Fibroblast of upper back skin (primary cell): ENCODE results near the gene C11orf97.
"Not testable (repeated sequence)": the region's sequence is repeated elsewhere in the genome, so short reads cannot be mapped to it uniquely, and the experiment has no call there.

Experiments
- DNase-seq: peaks from one replicate; pipeline ENCODE4 v3.0.0-alpha.2; 2013

C11orf97 gene, protein sequence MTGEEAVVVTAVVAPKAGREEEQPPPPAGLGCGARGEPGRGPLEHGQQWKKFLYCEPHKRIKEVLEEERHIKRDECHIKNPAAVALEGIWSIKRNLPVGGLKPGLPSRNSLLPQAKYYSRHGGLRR

DNA sequence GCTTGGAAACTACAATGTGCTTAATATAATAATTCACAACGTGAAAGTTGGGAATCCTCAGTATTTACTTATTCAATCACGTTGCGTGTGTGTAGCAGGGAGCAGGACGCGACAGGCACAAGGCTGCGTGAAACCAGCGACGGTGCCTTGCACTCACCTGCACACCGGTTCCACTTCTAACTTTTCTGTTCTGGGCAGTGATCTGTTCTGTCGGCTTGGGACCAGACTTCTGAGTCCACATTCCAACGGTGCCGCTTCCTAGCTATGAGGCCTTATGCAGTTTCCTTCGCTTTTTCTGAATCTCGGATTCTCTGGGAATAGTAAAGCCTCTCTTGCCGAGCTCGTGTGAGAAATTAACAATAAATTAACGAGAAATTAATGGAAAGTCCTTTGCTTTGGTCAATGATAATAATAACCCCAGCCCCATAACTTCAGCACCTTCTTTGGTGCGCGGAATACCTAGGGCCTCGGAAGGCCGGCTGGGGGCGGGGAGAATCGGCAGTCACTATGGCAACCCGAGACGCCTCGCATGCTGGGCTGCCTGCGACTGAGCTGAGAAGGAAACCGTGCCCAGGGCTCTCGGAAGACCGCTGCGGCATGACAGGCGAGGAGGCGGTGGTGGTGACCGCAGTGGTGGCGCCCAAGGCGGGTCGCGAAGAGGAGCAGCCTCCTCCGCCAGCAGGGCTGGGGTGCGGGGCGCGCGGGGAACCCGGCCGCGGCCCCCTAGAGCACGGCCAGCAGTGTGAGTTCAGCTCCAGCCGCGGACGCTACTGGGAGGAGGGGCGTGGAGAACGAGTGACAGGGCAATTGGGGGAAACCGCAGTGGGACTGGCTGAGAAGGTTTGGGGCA lies at the start of gene C11orf97:
TSS of gene C11orf97 (plus strand) at position 530 of the 850 bp plus-strand sequence. CDS start at position 598, 68 bp downstream.
- DNase-seq = peak; percentile 19

DNA sequence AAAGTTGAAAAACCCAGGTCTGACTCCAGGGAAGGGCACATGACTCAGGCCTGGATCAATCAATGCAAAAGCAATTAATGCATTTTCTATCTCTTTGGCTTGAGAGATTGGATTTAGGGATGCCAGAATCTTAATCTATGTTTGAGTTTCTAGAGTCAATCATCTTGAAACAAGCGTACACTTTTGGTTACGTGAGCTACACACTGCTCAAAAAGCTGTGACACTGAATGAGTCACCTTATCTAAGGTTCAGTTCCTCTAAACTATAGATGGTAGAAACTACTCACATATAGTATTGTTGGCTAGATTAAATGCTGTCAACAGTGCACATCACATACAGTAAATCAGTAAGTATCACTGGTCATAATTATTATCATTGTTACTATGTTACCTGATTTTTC lies 42.8 kb upstream of the C11orf97 start:
- no peak for DNase-seq

DNA sequence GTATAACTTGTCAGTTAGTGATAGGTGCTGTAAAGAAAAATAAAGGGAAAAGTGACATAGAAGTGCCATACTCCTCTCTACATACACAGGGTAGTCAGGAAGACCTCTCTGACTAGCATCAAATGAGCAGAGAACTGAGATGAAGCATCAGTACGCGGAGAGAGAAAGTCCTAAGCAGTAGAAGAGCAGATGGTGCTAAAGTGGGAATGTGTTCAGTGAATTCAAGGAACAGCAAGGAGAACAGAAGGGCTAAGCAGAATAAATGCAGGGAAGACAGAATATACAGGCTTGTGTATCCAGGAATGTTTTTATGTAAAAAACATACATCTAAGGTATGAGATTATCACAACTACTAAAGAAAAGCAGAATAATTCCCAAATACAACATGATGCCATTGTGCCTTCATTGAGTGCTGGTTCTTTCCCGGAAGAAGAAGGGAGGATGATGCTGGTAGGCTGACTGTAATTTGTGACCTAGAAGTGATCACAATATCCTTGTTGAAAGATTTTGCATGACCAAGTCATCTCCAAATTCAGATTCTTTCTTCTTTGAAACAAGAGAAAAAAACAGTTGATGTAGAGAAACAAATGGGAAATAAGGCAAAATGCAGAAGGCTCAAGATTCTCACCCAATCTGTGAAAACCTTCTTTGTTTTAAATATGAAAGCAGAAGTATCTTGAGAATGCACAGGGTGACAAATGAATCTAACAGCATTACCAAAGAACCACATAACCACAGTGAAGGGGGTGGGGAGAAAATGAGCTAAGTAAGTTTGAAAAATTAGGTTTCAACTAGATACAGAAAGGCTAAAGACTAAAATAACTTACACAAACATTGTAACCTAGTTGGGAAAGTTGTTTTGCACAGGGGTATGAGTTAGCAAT lies 39.1 kb upstream of the C11orf97 start:
- peak; percentile 43 for DNase-seq

DNA sequence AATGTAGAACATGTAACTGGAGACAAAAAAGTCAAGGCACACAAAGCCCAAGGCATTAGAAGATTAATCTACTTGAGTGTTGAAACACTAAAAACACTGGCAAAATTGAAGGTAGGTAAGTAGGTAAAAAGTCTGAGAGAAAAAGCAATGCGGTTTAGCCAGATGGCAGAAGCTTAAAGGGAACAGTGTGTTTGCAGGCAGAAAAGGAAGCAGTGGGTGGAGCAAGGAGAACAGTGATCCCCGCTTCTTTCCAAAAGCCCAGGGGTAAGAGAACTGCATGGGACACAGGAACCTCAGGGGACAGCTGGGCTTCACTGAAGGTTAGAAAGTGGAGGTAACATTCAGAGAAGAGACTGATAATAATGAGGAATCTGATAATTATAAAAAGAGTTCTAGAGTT lies 34.6 kb upstream of the C11orf97 start:
- DNase-seq = no peak

DNA sequence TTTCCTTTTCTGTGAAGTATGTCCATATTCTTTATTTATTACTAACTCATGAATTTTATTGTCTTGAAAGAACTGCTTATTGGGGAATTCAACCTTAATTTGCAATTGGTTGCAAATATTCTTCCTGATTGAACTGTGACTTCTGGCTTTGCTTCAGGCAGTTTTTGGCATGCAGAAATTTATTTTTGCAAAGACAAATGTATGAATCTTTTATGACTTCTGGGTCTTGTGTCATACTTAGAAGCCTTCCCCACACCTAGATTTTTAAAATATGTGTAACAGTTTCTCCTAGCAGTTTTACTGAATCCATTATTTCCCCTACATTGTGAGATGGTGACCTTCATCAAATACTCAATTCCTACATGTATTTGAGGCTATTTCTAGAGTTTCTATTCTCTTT lies 30.9 kb upstream of the C11orf97 start:
- no peak for DNase-seq

DNA sequence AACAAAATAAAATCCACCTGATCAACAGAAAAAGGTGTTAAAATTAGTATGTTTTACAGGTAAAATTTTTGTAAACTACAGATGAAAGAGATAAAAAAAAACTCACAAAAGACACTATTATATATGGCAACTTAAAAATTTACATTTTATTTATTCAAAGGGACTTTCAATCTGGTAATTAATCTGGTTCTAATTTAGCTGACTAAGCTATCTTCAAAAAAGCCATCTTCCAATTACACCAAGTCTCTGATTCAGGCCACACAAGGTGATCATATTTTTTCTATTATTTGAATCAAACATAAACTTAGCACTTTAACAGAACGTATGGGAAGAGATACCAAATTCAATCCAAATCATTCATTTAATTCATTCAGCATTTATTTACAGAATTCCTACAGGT lies 26.2 kb upstream of the C11orf97 start:
- no peak for DNase-seq

DNA sequence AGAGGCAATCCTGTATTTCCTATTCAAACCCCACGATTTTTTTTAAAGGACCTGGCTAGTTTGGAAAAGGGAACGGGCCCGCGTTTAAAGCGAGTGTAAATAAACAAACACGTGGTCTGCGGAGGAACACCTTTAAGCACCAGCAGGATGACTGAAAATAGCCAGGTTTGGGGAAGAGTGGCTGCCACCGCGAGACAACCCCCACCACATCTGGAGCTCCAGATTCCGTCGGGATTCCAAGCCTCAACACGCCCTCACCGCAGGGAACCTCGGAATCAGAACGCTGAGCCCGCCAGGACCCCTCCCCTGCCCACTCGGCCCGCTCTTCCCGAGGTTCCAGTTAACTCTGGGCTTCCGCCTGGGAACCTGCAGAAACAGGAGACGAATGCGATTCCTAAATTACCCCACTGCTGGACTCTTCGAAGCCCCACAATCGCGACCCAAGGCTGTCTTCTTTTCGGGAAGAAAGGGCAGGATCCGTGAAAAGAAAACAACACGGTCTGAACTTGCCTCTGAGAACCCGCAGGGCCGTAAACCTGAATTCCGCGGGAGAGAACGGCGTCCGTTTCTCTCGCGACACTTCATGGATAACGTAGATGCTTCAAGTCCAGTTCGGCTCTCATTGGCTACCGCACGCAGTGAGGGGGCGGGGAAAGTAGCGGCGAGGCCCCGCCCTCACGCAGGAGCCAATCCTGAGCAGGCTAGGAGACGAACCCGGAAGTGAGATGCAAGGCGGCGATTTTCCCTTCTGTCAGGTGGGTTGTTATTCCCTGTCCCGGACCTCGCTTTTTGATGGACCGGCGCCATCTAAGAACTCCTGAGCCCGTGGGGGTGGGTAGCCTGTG lies 18.8 kb upstream of the C11orf97 start, which contains the start of the genes ANKRD49 and MRE11:
TSS of gene ANKRD49 (plus strand) at position 704 of the 845 bp plus-strand sequence. CDS start 2,710 bp downstream, outside the sequence.
TSS of gene MRE11 (minus strand) at position 564 of the 845 bp plus-strand sequence. CDS start 1,043 bp downstream, outside the sequence.
- DNase-seq = peak; percentile 98

DNA sequence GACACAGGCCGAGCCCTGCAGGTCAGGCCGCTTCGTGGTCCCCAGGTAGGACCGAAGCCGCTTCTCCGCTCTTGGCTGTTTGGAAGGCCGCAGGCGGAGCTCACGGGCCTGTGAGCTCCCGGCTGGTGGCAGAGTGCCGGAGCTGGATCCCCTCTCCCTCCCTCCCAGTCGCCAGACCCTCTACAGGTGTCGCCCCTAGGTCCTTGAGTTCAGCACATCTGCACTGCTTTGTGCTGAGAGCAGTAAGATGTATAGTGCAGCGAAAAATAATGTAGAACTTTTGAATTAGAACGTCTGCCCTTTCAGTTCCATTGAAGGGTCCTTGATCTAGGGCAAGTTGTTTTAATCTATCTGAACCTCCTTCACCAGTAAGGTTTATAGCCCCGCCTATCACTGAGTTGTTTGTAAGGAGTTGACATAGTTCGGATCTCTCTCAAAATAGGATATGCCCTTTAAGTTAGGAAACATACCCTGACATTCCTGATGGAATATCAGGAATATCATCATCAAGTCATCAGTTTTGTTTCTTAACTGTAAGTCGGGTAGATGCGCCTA lies 18.1 kb upstream of the C11orf97 start:
- DNase-seq = no peak

DNA sequence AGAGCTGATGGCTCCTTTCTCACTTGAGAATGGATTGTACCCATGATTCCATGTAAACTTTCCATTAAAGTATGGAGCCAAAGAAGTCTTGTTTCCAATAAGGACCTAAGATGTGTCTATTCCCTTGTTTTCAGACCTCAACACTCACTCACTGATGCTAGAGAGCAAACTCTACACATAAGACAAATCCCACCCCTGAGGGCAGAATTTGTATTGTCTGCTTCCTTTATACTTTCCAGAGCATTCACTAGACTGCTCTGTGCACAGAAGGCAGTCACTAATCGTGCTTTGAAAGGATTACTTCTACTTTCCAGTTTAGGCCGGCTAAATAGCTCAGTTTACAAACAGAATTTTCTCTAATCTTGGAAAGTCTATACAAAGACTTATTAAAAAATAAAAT lies 12.1 kb upstream of the C11orf97 start:
- no peak for DNase-seq

DNA sequence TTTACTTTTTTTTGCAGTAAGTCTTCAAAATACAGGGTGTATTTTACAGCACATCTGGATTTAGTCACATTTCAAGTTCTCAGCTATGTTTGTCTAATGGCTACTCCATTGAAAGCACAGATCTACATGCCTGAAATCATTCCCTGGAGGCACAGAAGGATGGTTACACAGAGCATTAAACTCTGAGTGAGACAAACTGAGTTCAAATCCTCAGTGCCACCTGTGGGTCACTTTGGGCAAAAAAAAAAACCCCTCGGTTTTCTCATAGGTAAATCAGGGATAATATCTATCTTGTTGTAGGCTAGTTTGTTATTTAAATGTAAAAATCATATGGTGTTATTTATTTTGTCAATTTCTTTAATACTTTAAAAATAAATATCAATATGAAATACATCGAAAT lies 10.7 kb upstream of the C11orf97 start:
- DNase-seq = no peak

DNA sequence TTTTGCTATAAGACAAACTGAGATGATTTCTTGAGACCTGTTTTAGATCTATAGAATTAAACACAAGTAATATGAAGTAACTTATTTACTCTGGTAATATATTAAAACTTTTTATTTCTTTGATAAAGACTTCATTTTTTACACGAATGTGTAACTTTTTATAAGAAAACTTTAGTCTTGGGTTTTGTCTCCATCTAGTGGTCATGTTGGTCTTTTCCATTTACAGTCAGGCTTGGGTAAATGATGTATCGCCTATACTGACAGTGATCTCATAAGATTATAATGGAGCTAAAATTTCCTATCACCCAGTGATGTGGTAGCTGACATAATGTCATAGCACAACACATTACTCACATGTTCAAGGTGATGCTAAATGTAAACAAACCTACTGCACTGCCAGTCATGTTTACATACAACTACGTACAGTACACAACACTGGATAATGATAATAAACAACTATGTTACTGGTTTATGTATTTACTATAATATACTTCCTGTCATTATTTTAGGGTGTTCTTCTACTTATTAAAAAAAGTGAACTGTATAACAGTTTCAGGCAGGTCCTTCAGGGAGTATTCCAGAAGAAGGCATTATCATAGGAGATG lies 7.5 kb upstream of the C11orf97 start:
- DNase-seq = peak; percentile 68

DNA sequence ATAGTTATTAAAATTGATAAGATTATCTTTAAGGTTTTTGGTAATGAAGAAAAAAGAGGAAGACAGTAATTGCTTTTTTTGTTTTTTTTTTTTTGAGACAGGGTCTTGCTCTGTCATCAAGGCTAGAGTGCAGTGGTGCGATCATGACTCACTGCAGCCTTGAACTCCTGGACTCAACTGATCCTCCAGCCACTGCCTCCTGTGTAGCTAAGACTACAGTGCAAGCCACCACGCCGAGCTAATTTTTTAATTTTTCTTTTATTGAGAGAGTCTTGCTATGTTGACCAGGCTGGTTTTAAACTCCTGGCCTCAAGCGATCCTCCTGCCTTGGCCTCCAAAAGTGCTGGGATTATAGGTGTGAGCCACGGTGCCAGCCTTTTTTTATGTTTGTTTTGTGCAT lies 5.7 kb upstream of the C11orf97 start:
- not testable (repeated sequence) for DNase-seq

DNA sequence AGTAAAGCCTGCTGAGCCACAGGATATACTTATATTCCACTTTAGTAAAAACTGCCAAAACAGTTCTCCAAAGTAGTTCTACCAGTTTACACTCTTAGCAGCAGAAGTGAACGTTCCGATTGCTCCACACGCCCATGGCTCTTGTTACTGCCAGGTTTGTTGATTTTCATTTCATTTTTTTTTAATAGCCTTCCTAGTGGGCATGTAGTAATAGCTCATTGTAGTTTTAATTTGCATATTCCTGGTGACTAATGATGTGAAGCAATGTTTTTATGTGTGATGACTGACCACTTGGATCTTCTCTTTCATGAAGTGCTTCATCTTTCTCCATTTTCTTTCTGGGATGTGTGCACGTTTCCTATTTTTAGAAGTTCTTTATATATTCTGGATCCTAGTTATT lies 4.8 kb upstream of the C11orf97 start:
- no peak for DNase-seq

DNA sequence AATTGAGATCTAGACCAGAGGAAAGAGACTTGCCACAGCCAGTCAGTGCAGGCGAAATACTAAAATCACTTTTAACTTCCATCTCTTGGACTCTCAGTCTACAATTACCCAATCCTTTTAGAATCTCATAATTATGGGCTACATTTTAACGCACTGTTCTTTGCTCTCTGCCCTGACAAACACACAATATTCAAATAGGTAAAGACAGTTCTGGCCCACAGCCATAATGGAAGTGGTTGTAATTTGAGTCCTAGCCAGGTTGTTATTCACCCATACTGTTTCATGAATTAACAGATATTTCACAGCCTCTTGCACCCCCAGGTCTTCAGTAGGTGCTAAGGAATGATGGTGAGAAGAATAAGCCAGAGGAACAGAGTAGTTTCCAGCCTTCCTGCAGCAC lies 830 bp downstream of the C11orf97 start:
- DNase-seq = no peak

DNA sequence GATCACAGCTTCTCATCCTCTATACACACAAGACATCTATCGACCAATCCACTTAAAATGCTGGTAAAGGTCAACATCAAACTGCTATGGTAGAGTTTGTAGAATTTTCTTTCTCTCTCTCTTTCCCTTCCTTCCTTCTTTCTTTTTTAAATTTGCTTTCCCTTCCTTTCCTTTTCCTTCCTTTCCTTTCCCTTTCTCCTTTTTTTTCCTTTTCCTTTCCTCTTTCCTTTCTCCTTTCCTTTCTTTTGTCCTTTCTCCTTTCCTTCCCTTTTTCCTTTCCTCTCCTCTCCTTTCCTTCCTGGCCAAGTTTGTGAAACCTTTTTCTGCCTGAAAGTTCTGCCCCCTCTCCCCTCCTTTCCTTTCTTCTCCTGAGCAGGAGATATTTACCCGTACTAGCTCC lies 3.1 kb downstream of the C11orf97 start:
- DNase-seq = no peak

DNA sequence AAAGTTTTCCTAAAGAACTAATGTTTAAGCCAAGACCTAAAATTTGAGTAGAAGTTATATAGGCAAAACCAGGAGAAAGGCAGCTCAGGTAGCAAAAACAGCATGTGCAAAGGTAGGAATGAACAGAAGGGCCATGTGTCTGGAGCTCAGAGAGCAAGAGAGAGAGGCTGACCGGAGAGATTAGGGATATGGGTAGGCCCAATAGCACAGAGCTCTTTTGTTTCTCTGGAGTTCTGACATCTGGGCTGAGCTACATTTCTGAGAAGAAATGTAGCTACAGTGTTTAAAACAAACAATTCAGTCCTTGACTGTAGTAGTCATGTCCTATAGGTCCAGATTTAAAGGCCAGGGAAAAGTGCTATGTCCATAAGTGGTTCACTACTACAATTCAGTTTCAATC lies 4.5 kb downstream of the C11orf97 start:
- DNase-seq = no peak

DNA sequence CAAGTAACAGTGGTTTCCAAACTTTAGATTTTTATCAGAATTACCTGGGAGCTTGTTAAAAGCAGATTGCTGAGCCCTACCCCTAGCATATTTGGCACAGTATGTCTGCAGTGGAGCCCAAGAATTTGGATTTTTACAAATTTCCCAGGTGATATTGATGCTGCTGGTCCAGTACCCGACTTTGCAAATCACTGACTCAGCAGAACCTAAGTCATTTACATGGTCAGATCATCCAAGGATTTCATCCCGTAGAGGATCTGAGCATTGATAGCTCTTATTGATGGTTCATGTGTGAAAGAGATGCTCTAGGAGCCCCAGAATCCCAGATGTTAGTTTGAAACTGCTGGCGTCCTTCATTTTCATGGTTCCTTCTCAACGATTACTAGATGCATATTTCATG lies 6.0 kb downstream of the C11orf97 start:
- no peak for DNase-seq

DNA sequence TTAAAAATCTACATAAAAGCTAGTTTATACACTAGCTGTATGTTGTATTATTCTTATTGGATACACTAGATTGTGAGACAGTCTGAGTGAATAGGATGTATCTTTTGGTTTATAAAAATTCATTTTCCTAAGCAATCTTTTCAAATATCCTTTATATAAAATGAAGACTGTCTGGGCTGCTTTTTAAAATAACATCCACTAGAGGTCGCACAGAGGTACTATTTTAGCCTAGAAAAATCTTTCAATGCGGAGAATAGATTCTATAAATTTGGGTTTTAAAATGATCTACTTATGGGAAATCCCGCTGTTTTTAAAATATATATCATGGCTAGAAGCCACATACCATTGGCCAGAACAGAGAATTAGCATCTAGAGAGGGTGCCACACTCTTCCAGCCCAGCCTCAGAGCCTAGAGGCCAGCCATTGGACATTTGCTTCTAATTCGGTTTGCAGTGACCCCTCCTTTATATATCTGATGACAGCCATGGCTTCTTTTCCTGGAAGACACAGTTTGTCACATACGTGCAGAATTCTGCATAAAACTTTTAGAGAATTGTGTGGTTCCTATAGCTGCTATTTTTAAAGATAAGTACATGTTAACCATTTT lies 7.3 kb downstream of the C11orf97 start:
- DNase-seq = peak; percentile 44

DNA sequence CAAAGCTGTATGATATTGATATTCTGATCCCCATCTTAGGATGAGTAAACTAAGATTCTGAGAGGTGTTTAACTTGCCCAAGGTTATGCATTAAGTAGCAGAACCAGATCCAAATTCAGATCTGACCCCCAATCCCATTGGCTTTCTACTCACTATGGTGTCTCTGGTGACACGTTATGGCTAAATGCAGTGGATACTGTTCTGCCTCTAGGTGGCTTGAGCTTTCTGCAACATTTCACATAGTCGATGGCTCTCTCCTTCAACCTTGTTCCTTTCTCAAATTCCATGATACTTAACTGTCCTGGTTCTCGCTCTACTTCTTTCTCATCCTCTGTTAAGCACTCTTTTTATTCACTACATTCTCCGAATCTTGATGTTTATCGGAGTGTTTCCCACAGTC lies 9.4 kb downstream of the C11orf97 start:
- DNase-seq = no peak

DNA sequence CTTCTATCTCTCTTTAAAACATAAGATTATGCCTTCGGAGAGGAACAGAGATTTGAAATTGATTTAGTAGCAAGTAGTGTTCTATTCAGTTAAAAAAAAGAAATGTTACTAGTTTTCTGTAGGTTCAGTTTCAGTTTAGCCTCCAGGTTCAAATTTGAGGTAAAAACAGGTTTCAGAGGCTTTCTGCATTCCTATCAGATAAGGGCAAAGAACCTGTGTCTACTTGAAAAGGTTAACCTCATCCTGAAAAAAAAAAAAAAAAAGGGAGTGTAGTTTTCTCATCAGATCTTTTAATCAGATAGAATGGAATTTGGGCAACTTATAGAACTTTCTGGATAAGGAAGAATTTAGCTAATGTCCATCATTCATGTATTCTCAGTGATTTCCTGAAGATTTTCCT lies 12.1 kb downstream of the C11orf97 start:
- no peak for DNase-seq
